AG09309 (cell line): Measurements from ENCODE around the gene DHCR24.

ENCODE experiments used
- DNase-seq: peaks from one replicate; pipeline ENCODE4 v3.0.0-alpha.2; 2010; ENCODE audit warnings: low read depth
- H3K4me3 ChIP-seq: 2 replicates; pipeline ENCODE4 v1.5.1; 2011; ENCODE audit warnings: mild to moderate bottlenecking, low read depth, low read length, moderate library complexity; ENCODE audit not compliant: control insufficient read depth
- CTCF ChIP-seq: IDR thresholded peaks from 2 replicates; pipeline ENCODE4 v1.5.1; 2011; ENCODE audit warnings: mild to moderate bottlenecking, low read depth, low read length, inconsistent platforms; ENCODE audit not compliant: insufficient read depth, control insufficient read depth; ENCODE audit errors: missing control alignments

The DHCR24 gene

GRCh38 chr1:54803761-54804470, 83.1 kb downstream of the DHCR24 start:
- H3K4me3 ChIP-seq, result no peak overlapping the region
- DNase-seq, result no peak
- TF ChIP-seq CTCF, result no peak

- TF ChIP-seq CTCF, result peak; percentile 54
- DNase-seq, result no peak
- H3K4me3 ChIP-seq, result no peak within 1 kb of the TSS
These were observed 85.9 kb downstream of the DHCR24 start, which contains the start of gene TTC22 for GRCh38 chr1:54800899-54801759. TTC22 (minus strand) TSS chr1:54801323; CDS start chr1:54801163, 160 bp downstream.

GRCh38 chr1:54800041-54800898, 86.7 kb downstream of the DHCR24 start:
- no peak overlapping the region for H3K4me3 ChIP-seq
- TF ChIP-seq CTCF, result no peak
- no peak for DNase-seq
